LNCaP clone FGC (cell line): Measurements from ENCODE around the gene APOL1.
"Not testable (repeated sequence)": the region's sequence is repeated elsewhere in the genome, so short reads cannot be mapped to it uniquely, and the experiment has no call there.

ENCODE experiments used
- DNase-seq: peaks from one replicate; pipeline ENCODE4 v3.0.0-alpha.2; 2011; ENCODE audit warnings: low read depth
- H3K4me3 ChIP-seq: 2 replicates; pipeline ENCODE4 v1.5.1; 2011; ENCODE audit warnings: mild to moderate bottlenecking, low read depth, low read length, control low read depth
- CTCF ChIP-seq: IDR thresholded peaks from 2 replicates; pipeline ENCODE4 v1.5.1; 2012; ENCODE audit warnings: mild to moderate bottlenecking; ENCODE audit not compliant: control insufficient read depth, insufficient read depth; ENCODE audit errors: extremely low read depth

APOL1 gene

GRCh38 chr22:36256478-36256877 lies 3.5 kb downstream of the APOL1 start:
- no peak for TF ChIP-seq CTCF
- H3K4me3 ChIP-seq, result no peak overlapping the region
- DNase-seq, result no peak

- DNase-seq, result no peak
- TF ChIP-seq CTCF, result no peak
- H3K4me3 ChIP-seq, result no peak overlapping the region
Observed at GRCh38 chr22:36257308-36257707, 4.4 kb downstream of the APOL1 start.

- no peak overlapping the region for H3K4me3 ChIP-seq
- no peak for DNase-seq
- TF ChIP-seq CTCF, result no peak
Observed at GRCh38 chr22:36257948-36258670, 5.2 kb downstream of the APOL1 start.

GRCh38 chr22:36258701-36259614 lies 6.0 kb downstream of the APOL1 start:
- no peak for TF ChIP-seq CTCF
- no peak for DNase-seq
- H3K4me3 ChIP-seq, result no peak overlapping the region

- no peak for TF ChIP-seq CTCF
- no peak overlapping the region for H3K4me3 ChIP-seq
- DNase-seq, result no peak
Observed at GRCh38 chr22:36259615-36260300, 6.8 kb downstream of the APOL1 start.

- H3K4me3 ChIP-seq, DNase-seq: not testable (repeated sequence)
Observed at GRCh38 chr22:36261675-36262074, 8.7 kb downstream of the APOL1 start.

- not testable (repeated sequence) for H3K4me3 ChIP-seq, DNase-seq
Observed at GRCh38 chr22:36262307-36262706, 9.4 kb downstream of the APOL1 start.

GRCh38 chr22:36263216-36263673 lies 10.3 kb downstream of the APOL1 start:
- not testable (repeated sequence) for H3K4me3 ChIP-seq, DNase-seq

- not testable (repeated sequence) for H3K4me3 ChIP-seq, DNase-seq
Observed at GRCh38 chr22:36263886-36264664, 11.1 kb downstream of the APOL1 start.
